Mucosa of gallbladder (tissue), 1 donor: ENCODE data around the gene ST3GAL2. TPM values are rescaled to one million over a fixed set of nuclear protein-coding genes. Genes with fewer than 3 reads are reported as not detected.
"Not testable (repeated sequence)": the region's sequence is repeated elsewhere in the genome, so short reads cannot be mapped to it uniquely, and the experiment has no call there.

Experiments
- DNase-seq: peaks from one replicate; pipeline ENCODE4 v3.0.0-alpha.2; 2020; ENCODE audit warnings: low spot score
- total RNA-seq: library from RNA; stranded (reverse); gene quantifications from one replicate; pipeline ENCODE4 v1.2.1, GENCODE V29; 2021
- donor health status: DM: no; HTN: no; CAD: no.

ST3GAL2 gene
- total RNA-seq, 1 donor from 2014 or later, result 22.9 TPM

DNA sequence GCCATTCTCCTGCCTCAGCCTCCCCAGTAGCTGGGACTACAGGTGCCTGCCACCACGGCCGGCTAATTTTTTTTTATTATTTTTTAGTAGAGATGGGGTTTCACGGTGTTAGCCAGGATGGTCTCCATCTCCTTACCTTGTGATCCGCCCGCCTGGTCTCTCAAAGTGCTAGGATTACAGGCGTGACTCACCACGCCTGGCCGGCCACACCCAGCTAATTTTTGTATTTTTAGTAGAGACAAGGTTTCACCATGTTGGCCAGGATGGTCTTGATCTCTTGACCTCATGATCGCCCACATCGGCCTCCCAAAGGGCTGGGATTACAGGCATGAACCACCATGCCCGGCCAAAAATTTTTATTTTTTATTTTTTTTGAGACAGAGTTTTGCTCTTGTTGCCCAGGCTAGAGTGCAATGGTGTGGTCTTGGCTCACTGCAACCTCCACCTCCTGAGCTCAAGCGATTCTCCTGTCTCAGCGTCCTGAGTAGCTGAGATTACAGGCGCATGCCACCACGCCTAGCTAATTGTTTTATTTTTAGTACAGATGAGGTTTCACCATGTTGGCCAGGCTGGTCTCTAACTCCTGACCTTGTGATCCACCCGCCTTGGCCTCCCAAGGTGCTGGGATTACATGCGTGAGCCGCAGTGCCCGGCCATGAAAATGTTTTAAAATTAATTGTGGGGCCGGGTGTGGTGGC lies 52.5 kb downstream of the ST3GAL2 start:
- DNase-seq, result not testable (repeated sequence)

DNA sequence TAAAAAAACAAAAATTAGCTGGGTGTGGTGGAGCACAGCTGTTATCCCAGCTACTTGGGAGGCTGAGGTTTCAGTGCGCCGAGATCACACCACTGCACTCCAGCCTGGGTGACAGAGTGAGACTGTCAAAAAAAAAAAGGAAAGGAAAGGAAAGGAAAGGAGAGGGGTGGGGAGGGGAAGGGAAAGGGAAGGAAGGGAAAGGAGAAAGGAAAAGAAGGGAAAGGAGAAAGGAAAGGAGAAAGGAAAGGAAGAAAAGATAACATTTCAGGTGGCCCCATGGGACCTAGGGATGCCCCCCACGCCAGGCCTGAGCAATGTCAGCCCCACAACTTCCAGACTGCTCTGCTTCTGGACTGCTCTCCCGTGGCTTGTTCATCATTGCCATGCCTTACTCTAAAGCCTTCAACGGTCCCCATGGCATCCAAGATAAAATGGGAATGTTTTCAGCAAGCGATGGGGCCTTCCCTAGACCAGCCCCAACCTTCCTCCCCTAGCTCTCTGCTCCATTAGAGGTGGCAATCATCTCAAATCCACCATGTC lies 55.4 kb downstream of the ST3GAL2 start:
- DNase-seq, result no peak

DNA sequence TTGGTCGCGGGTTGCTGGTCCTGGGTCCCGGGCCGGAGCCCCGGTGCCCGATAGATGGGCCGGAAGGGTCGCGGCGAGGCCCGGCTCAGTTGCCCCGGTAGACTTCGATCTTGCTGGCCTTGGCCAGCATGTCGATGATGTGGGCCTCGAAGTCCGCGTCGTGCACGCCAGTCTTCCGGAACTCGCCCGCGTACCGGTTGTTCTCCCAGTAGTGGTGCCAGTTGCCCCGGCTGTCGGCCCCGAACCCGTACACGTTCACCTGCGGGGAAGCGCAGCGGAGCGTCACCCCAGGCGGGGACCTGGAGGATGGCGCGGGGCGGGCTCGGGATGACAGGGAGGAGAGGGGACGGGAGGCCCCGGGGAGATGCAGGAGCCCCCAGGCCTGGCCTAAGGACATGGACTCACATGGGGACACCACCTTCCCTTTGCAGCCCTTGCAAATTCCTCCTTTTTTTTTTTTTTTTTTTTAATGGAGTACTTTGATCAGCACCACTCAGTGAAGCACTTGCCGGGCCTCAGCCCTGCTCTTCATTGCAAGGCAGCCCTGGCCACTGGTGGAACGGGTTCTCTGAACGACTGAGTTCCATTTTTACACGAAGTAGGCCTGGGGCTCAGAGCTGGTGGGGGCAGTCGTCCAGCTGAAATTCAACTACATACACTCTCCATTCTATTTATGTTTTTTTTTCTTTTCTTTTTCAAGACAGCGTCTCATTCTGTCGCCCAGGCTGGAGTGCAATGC lies 57.1 kb downstream of the ST3GAL2 start:
- no peak for DNase-seq

DNA sequence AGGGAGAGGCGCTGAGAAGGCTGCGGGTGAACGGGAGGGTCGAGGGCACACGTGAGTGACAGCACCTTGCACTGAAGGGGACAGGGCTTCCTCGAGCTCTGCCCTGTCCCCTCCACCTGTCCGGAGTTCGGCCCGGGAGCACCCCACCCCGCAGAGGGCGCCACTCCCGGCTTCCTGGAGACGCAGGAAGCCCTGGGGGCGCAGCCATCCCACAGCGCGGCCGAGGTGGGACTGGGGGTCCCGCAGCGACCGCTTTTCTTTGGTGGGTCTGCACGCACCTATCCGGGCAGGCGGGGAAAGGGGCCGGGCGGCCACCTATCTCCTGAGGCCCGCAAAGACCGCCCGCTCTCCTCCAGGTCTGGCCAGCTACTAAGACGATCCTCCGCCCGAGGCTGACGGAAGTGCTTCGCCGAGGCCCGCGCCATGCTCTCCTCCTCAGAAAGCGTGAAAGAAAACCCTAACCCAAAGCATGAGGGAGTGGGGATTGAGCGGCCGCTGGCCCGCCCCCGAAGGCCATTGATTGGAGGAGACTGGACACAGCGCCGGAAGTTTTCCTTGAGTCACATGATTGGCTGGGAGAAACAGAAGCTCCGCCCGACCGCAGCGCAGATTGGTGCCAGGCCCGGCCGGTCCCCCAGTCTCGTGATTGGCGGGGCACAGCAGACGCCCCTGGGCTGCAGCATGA lies 57.8 kb downstream of the ST3GAL2 start:
- peak; percentile 98 for DNase-seq

DNA sequence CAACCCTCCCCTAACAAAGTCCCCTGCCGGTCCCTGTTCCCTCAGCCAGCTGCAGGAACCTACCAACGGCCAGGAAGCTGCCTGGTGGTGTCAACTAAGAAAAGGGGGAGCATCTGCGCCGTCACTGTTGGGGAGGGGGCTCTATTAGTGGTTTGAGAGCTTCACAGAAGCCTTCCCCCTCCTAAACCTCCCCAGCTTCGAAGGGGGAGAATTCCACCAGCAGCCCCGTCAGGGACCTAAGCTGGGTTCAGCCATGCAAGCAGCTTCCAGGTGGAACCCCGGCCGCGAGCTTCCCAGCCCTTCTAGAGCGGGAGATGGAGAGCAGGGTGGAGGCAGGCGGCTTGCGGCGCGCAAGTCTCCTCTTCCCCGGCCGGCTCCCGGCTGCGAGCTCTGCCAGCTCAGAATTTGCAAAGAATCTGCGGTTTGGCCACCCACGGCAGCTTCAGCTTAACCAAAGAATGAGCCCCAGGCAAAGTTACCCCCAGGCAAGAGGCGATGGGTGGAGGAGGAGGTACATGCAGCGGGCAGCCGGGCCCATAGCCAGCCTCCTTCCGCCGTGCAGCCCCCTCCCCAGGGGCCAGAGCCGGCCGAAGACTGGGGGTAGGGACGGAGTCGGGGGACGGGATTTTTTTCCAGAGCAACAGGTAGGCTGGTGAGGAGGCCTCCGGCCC lies 58.5 kb downstream of the ST3GAL2 start:
- DNase-seq, result peak; percentile 57

DNA sequence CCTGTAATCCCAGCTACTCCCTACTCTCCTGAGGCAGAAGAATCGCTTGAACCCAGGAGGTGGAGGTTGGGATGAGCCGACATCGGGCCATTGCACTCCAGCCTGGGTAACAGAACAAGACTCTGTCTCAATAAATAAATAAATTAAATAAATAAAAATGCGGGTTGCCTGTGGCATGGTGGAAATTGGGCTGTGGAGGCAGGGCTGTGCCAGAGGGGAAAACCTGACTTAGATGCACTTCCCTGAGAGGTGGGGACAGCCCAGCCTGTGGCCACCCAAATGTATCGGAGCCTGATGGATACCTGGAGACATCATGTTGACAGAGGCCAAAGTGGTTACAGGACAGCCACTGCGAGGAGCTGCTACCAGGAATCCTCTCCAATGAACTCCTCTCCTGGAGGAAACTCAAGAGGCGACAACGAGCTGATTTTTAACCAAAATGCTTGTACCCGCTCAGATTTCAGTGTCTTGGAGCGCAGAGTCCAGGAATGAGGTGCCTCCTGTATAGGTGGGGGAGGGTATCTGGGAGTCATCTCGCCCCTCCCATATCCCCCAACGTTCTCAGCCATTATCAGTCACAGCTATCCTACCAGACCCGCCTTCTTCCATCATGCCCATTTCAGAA lies 59.9 kb downstream of the ST3GAL2 start:
- DNase-seq, result no peak

DNA sequence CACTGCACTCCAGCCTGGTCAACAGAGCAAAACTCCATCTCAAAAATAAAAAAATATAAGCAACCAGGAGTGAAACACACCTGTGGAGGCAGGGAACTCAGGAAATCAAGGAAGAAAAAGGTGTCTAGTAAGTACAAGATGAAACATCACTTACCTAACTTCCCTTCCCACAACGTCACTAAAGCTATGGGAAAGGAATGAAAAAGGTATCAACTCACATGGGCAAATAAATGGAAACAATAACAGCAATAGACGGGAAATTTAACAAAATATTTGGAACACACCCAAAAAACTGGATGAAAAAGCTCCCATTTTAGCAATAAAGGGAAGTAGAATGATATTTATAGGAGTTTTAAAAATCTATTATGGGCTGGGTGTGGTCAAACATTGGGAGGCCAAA lies 61.1 kb downstream of the ST3GAL2 start:
- DNase-seq, result no peak

DNA sequence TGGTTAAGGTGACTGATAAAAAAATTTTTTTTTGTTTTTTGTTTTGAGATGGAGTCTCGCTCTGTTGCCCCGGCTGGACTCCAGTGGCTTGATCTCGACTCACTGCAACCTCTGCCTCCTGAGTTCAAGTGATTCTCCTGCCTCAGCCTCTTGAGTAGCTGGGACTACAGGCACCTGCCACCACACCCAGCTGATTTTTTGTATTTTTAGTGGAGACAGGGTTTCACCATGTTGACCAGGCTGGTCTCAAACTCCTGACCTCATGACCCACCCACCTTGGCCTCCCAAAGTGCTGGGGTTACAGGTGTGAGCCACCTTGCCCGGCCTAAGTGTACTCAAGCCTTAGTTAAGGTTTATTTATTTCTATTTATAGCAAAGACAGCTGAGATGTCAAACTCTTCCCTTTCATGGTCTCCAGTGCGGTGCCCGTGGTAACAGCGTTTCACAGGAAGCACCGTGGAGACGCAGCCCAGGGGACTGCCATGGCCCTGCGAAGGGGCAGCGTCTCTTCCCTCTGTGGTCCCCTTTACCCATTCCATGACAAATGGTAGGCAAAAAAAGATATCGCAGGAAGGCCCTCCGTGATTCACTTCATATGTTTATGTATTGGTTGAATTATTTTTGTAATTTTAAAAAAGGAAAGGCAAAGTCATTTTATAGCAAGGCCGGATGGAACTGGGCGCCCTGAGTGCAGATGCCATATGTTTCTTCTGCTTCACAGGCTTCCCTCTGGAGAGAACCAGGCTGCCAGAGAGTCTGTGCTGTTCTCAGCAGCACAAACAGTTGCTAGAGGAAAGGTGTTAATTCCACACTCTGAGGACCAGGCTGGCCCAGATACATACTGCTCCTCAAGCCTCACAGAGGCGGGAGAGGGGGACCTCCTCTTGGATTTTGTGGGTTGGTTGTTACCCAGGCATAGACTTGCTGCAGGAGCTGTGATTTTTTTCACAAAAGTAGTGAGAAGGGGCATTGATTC lies 63.0 kb downstream of the ST3GAL2 start:
- DNase-seq, result no peak

DNA sequence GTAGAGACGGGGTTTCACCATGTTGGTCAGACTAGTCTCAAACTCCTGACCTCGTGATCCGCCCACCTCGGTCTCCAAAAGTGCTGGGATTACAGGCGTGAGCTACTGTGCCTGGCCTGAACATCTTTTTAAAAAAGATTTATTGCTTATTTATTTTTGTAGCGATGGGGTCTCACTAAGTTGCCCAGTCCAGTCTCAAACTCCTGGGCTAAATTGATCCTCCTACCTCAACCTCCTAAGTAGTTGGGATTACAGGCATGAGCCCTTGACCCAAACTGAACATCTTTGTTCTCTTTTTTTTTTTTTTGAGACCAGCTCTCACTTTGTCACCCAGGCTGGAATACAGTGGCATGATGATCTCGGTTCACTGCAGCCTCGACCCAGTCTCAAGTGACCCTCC lies 64.7 kb downstream of the ST3GAL2 start:
- DNase-seq, result no peak

DNA sequence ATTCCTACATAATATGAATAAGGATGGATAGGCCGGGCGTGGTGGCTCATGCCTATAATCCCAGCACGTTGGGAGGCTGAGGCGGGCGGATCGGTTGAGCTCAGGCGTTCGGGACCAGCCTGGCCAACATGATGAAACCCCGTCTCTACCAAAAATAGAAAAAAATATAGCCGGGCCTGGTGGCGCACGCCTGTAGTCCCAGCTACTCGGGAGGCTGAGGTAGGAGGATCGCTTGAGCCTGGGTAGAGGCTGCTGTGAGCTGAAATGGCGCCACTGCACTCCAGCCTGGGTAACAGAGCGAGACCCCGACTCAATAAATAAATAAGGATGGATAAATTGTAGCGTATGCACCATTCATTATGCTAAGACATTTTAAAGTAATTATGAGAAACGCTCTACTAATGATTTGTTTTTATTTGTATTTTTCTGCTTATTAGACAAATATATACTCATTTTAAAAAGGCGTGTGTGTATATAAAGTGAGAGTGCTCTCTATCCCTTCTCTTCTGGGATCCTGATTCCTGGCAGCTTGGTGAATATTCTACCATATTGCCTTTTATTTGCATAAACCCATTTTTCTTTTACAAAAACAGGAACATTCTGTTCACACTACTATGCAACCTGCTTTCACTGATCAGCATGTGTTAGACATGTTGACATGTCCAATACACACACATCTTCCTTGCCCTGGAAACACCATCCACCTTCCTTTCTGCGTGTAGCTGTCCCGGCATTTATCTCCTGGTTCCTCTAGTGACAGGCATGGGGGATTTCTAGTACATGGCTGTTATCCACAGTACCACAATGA lies 65.8 kb downstream of the ST3GAL2 start:
- no peak for DNase-seq

DNA sequence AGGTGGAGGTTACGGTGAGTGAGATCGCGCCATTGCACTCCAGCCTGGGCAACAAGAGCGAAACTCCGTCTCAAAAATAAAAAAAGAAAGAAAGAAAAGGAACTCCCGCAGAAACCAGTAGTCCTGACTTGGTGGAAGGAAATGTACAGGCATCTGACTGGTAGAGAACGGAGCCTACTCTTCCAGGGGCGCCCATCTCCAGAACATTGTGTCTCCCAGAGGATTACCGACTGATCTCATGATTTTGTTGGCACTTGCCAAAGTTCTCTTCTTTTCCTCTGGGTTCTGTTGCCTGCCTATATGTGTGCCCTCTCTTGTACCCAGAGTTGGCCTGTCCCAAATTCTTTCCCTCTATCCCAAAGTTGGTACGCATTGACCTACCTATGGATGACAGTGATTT lies 68.0 kb downstream of the ST3GAL2 start:
- DNase-seq, result no peak

DNA sequence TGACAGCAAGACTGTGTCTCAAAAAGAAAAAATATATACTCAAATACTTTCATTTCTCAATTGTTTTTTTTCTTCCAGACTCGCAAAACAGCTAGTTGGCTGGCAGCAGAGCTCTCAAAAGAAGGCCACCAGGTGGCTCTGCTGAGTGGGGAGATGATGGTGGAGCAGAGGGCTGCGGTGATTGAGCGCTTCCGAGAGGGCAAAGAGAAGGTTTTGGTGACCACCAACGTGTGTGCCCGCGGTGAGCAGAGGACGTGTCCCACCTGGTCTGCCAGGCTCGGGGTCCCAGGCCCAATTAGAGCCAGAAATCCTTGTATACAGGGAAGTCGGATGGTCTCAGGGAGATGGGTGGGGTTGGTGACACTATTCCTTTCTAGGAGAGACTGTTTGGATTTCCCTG lies 68.8 kb downstream of the ST3GAL2 start:
- DNase-seq, result peak; percentile 16

DNA sequence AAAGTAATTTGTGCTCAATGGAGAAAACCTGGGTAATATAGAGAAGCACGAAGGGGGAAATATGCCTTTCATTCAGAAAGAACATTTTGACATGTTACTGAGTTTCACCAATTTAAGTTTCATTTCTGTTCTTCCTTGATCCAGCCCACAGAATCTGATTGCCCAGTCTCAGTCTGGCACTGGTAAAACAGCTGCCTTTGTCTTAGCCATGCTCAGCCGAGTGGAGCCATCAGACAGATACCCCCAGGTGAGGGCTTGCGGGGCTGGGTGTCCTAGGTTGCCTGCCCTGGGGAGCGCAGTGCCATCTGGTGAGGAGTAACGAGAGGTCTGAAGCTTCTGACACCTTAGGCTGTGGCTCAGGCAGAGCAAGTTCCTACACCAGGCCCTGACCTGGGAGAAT lies 74.5 kb downstream of the ST3GAL2 start:
- DNase-seq, result no peak

DNA sequence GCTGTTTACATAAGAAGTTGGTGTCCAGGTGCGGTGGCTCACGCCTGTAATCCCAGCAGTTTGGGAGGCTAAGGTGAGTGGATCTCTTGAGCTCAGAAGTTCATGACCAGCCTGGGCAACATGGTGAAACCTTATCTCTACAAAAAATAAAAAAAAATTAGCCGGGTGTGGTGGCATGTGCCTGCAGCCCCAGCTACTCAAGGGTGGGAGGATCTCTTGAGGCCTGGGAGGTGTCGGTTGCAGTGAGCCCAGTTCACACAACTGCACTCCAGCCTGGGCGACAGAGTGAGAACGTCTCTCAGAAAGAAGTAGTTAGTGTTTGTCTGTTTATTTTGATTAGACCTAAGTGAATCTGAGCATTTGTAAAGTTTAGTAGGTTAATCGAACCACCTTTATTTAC lies 79.3 kb downstream of the ST3GAL2 start:
- no peak for DNase-seq

DNA sequence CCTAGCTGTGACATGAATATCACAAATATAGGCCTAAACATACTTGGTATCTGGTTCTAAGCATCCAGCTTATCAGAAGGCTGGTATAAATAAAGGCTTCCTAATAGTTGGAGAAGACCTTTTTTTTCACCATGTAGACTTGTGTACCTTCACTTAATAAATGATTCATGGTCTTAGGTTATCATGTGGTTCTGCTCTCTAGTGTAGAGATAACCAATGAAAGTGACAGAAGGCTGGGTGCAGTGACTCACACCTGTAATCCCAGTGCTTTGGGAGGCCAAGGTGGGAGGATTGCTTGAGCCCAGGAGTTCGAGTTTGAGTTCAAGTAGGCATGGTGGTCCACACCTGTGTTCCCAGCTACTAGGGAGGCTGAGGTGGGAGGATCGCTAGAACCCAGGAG lies 89.1 kb downstream of the ST3GAL2 start:
- no peak for DNase-seq

DNA sequence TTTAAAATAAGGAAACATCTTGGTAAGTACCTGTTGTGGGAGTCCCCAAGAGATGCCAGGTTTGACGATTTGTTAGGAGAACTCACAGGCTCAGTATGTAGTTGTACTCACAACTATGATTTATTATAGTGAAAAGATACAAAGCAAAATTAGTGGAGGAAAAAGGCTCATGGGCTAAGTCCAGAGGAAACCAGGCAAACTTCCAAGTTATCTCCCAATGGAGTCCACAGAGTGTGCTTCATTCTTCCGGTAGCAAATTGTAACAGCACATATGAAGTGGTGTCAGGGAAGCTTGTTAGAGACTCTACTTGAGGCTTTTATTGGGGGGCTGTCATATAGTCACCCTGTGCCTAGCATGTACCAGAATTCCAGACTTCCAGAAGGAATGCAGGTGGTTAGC lies 89.9 kb downstream of the ST3GAL2 start:
- no peak for DNase-seq

DNA sequence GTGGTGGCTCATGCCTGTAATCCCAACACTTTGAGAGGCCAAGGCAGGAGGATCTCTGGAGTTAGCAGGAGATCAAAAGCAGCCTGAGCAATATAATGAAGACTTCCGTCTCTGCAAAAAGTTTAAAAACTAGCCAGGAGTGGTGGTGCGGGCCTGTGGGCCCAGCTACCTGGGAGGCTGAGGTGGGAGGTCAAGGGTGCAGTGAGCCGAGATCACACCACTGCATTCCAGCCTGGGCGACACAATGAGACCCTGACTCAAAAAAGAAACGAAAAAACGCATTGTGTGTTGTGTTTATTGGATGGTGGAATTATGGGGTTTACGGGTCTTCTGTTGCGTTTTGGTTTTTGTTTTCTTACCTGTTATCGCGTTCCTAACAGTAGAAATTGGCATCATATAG lies 93.1 kb downstream of the ST3GAL2 start:
- DNase-seq, result no peak

DNA sequence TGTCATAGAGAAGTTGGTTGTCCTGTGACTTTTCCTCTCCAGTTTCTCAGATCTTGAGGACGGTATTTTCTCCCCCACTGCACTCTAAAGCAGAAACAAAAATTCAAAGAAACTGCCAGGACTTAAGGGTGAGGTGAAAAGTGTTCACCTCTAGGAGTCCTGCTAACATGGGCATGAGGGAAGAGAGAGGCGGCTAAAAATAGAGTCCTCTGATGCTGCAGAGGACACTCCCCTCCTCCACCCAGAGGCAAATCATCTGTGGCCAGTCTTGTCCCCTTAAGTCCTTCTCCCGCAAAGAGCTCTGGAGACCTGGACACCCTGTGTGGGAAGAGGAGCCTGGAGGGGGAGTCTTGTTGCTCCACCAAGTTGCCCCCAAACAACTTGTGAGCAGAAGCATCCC lies 96.9 kb downstream of the ST3GAL2 start:
- no peak for DNase-seq

DNA sequence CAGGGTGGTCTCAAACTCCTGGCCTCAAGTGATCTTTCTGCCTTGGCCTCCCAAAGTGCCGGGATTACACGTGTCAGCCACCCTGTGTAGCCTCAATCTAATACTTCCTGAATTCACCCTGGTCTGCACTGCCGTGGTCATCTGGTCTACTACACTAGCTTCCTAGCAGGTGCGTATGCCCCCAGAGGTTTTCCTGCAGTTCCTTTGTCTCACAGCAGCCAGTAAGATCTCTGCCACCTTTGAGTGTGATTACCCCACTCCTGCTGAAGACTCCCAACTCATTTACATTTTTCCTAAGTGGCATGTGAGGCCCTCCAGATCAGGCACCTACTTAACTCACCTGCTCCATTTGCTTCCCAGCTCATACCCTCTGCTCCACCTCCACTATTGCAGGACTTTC lies 97.3 kb downstream of the ST3GAL2 start:
- DNase-seq, result no peak

DNA sequence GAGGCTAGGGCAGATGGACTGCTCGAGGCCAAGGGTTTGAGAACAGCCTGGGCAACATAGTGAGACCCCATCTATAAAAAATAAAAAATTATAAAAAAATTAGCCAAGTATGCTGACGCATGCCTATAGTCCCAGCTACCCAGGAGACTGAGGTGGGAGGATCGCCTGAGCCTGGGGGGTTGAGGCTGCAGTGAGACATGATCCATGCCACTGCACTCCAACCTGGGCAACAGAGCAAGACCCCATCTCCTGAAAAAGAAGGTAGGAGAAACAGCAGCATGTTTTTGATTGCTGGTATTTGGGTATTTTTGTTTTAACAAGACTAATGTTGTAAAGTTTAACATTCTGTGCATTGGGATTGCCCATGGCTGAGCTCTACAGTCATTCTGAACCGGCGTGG lies 101.1 kb downstream of the ST3GAL2 start:
- DNase-seq, result no peak
